ENCODE measurements around the gene ARNT2. TPM values are rescaled to one million over a fixed set of nuclear protein-coding genes. Genes with fewer than 3 reads are reported as not detected.

Gene ARNT2
- total RNA-seq, 1 donor from 2014 or later = 4.9 TPM

DNA sequence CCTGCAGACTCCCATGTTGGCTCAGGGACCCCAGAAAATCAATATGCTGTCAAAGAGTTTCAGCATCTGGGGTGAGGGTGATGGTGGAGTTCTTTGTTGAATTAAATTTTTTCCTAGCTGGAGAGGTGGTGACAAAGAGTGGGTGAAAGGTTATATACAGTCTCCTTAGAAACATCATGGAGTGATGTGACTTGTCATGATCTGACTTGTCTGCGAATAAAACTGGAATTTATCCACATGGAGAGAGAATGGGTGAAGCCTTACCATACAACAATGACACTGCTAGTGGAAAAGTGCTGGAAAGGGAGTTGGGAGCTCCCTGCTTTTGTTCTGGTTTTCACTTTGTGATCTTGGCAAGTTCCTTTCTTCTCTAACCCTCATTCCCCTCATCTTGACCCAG, 75.0 kb downstream of the ARNT2 start:
- ATAC-seq (no peak), DNase-seq (ENCODE audit: missing footprints) (no peak)
- intact Hi-C loops (cut with DNase I) = no loop called here

DNA sequence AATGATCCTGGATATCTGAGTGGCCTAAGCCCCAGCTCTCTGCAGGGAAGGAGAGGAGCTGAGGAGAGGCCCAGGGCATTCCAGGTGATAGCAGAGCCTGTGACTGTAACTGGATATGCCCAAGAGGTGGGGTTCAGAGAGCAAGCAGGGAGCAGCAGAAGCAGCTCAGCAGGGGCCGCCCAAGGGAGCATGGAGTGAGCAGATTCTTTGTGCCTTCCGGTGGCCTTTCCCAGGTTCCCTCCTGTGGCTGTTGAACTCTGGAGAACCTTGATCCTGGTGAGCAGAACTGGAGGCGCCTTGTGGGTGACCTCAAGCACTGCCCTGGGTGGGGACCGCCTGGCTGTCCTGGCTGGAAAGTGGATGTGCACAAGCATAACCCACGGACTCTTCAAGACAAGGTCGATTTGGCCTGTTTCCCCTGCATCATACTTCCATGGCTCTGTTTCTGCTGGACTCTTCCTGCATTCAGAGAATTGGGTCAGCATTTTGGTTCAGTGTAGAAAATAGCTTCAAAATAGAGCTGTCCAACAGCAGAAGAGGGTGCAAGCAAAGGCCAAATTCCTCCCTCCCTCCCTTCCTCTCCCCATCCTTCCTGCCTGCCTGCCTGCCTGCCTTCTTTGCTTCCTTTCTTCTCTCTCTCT, 76.1 kb downstream of the ARNT2 start:
- DNase-seq (ENCODE audit: missing footprints) = no peak
- intact Hi-C loops (cut with DNase I) = no loop called here
- ATAC-seq = peak; percentile 66

DNA sequence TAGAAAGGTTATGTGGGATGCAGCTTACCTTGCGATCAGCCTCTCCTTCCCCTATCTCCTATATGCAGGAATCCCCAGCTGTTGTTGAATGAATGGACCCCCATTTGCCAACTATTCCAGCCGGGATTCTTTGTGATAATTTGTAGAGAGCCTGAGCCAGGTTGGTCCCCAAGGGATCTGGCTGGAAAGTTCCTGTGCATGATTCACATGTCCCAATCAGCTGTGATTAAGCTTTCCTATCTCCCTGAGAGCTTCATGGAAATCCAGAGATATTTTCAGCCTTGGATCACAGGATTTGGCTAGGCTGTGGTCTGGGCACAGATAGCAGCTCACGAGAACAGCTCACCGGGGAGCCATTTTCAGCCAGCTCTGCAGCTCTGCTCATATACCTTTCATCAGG, 76.7 kb downstream of the ARNT2 start:
- intact Hi-C loops (cut with DNase I) = no loop called here
- ATAC-seq (peak; percentile 88), DNase-seq (ENCODE audit: missing footprints) (no peak)

DNA sequence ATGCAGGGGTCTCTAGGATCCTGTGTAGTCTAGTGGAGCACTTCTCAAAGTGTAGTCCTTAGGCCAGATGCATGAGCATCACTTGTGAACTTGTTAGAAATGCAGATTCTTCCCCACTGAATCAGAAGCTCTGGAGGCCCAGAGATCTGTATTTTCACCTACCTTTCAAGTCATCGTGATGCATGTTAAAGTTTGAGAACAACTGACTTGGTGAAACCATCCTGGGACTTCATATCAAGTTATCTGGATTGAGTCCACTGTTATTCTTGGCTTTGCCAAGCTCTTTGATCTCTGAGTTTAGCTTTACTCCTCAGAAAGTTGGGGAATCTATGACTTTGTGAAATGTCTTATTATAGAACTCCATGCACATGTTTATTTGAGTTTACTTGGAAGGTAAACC, 78.5 kb downstream of the ARNT2 start:
- intact Hi-C loops (cut with DNase I) = no loop called here
- ATAC-seq = no peak
- no peak for DNase-seq (ENCODE audit: missing footprints)

DNA sequence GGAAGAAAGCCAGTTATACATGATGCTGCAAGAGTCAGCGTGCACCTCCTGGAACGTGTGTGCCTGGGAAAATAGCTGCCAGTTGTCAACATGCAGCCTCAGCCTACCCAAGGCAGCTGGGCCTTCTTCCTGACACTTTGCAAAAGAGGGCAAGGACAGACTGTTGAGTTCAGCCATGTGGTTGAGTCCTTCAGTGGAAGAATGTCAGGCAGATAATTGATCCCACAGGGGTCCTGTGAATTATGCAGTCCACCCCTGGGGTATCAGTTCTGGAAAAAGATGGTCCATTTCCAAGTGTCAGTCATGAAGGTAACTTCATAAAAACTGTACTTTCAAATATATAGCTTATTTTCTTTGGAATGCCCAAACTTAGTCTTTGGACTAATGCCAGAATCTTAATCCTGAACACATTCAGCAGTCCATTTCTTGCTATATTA, 79.6 kb downstream of the ARNT2 start:
- no peak for DNase-seq (ENCODE audit: missing footprints)
- ATAC-seq = no peak
- intact Hi-C loops (cut with DNase I) = no loop called here

DNA sequence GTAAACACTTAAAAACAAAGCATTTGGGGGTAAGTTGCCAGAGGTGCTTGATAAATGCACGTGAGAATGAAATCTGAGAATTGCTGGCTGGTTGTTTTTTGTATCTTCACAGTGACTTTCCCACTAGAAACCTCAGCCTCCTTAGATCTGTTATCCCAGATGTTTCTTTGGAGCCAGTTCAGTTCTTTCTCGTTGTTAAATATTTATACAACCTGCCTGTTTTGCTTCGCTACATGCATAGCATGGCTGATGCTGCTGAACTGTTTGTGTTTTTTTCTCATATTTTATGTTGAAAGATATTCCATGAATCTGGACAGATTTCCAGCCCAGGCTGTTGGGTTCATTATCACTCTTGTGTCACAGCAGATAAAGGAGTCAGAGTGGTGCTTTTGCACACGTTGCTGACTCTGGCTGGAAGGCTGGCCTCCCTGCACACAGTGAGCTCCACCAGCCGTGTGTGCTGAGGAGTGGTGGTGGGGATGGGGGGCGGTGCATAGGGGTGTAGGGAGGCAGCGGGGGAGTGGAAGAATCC, 80.2 kb downstream of the ARNT2 start:
- DNase-seq (ENCODE audit: missing footprints) = no peak
- ATAC-seq = no peak
- intact Hi-C loops (cut with DNase I) = no loop called here

DNA sequence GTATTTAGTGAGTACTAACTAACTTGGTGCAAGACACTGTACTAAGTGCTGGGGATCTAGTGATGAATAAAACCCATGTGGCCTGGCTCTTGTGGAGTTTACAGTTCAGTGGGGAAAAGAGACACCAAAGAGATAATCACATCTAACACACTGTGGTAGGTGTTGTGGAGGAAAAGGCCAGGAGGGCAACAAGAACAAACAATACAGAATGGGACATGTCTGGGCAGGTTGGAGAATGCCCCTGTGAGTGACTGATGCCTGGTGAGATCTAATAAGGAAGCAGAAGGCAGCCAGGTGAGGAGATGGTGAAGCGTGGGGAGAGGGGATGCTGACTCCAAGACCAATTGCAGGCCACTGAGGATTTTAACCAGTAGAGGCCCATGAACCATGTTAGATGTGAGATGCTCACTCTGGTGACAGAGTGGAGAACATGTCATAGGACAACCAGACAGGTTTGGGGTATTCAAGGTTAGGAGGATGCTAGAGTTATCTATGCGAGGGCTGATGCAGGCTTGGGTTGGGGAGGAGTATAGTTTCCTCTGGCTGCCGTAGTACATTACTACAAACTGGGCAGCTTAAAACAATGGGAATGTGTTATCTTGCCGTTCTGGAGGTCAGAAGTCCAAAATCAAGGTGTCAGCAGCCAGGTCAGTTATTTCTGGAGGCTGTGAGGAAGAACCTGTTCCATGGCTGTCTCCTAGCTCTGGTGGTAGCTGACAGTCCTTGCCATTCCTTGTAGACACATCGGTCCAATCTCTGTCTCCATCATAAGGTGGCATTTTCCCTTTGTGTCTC, 81.4 kb downstream of the ARNT2 start:
- ATAC-seq (no peak), DNase-seq (ENCODE audit: missing footprints) (no peak)
- intact Hi-C loops (cut with DNase I) = no loop called here

DNA sequence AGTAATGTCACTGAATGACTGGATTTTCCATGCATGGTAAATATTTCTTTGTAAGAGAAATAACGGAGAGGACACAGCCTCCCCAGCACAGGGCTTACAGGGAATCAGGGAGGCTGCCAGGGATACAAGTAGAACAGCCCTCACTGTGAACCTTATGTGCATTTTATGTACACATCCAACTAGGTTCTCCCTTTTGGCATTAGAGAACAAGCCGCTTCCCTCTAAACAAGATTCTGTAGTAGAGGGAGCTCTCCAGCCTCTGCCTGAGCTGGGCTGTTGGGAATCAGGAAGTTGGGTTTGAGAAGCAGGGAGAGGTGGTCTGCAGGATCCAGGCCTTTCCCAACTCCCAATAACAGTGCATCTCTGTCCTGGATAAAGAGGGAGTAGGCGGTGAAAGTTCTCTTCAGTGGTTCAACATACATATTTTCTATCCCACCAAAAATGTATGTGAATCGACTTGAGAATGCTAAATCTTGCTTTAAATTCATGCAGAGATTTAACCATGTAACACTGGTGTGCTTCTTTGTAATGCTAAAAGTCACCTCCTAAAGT, 83.7 kb downstream of the ARNT2 start:
- no peak for DNase-seq (ENCODE audit: missing footprints)
- no peak for ATAC-seq
- intact Hi-C loops (cut with DNase I) = no loop called here

DNA sequence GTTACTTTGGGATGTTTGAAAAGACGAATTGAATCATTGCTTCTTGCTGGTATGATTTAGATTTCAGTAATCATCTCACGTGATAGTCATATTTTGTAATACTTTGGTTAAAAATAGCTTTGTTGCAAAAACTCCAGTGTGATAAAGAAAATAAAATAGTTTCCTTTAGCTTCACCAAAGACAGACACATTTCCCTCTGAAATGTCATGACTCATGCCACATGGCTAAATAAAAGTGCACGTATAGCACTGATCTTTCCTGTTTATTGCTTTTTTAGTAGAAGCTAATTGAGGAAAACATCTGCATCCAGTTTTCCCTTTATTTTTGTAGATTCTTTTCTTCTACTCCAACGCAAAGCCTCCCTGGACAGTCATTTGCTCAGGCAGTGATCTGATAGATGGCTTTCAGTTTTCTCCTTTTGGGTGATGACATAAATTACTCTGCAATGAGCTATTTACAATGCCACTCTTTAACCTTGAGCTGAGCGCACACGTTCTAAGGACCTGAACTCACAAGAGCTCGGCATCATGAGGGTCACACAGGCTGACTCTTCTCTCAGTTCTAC, 84.9 kb downstream of the ARNT2 start:
- ATAC-seq (no peak), DNase-seq (ENCODE audit: missing footprints) (no peak)
- intact Hi-C loops (cut with DNase I) = no loop called here

DNA sequence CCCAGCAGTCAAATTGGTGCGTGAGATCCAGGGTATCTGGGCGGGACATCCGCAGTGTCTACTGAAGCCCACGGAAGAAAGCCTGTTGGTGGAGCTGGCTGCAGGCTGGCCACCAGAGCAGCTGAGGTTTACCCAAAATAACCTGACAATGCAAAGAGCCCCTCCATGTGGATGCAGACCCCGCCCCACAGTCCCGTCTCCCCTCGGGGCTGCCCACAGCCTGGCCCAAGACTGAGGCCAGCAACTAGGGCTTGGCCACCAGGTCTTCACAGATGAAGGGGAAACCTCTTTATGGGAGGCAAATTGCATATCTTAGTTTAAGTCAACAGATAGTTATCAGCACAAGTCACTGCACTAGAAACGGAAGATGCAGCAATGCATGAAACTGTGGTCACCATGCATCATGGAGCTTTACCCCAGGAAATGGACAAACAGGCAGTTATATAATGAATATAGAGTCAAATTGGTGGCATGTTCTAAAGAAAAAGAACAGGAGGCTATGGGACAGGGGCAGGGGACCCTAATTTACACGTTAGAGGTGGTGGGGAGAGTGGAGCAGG, 86.3 kb downstream of the ARNT2 start:
- intact Hi-C loops (cut with DNase I) = no loop called here
- no peak for ATAC-seq
- no peak for DNase-seq (ENCODE audit: missing footprints)

DNA sequence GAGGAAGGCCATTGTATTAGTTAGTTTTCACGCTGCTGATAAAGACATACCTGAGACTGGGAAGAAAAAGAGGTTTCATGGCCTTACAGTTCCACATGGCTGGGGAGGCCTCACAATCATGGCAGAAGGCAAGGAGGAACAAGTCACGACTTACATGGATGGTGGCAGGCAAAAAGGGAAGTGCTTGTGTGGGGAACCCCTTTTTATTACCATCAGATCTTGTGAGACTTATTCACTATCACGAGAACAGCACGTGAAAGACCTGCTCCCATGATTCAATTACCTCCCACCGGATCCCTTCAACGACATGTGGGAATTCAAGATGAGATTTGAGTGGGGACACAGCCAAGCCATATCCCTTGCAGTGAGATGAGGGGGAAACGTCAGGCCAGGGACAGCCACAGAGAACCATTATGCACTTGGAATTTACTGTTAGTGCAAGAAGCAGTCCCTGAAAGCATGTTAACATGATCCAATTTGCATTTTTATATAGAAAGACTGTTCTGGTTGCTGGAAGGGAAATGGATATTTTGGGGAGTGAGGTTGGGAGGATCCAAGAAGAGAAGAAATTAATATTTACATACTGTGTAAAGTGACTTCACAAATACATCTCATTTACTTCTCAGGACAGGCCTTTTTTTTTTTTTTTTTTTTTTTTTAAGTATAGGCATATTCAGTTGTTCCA, 87.1 kb downstream of the ARNT2 start:
- ATAC-seq = no peak
- intact Hi-C loops (cut with DNase I) = no loop called here
- no peak for DNase-seq (ENCODE audit: missing footprints)

DNA sequence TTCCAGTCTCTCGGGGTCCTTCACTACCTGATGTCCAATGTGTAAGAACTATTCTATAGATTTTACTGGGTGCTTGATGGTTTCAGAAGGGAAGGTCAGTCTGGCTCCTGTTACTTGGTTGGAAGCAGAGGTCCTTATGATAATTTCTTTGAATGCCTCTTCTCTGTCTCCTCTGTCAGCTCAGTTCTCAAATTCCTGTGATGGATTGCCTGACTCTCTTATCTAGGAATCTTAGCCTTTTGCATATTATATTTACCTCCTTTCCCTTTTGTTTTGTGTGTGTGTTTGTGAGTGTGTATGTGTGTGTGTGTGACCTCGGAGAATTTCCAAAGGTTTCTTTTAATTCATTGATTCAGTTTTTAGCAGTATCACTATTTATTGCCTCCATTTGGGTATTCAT, 88.2 kb downstream of the ARNT2 start:
- intact Hi-C loops (cut with DNase I) = no loop called here

DNA sequence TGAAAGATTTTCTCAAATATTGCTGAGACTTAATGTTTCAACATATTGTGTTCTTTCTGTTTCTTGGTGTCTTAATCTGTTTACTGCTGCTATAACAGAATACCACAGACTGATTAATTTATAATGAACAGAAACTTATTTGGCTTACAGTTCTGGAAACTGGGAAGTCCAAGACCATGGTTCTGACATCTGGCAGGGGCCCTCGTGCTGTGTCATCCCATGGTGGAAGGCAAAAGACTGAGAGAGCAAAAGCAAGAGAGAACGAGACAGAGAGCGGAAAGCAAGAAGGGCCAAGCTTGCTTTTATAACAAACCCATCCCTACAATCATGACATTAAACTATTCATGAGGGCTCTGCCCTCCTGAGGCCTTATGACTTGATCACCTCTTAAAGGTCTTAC, 88.7 kb downstream of the ARNT2 start:
- intact Hi-C loops (cut with DNase I) = no loop called here
- DNase-seq (ENCODE audit: missing footprints) (no peak), ATAC-seq (no peak)

More for the DNA sequence above, 88.2 kb downstream of the ARNT2 start:
- ATAC-seq (no peak), DNase-seq (ENCODE audit: missing footprints) (no peak)

DNA sequence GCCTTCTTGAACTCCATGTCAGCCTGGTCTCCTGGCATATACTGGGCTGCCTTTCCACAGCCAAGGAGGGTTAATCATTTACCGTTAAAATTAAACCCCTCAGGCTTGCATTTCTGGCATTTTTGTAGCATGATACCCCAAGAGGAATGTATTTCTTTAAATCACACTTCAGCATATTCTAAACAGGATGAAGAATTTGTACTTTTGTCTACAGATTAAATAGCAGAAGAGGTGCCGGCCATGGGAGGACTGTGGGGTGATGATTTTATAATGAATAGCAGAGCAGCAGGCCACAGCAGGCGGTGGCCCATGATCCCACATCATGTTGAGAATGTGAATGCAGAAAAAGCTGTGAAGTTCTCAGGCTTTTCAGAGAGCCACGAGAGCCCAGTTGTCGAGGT, 90.2 kb downstream of the ARNT2 start:
- intact Hi-C loops (cut with DNase I) = no loop called here

DNA sequence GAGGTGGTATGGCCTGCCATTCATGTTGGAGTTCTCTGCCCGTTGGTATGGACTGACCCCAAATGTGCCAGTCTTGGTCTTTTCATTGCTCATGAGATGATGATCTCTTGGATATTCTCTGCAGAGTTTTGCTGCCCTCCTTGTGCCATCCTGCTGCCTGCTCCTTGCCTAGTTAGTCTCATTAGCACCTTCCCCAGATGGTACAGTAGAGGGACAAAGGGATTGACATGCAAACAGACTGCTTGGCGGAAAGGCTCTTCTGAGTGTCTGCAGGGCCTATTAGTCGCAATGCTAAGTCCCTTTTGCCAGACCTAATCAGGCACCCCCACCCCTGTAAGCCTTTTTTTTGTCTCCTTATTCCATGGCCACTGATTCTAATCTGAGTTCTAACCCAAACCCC, 90.6 kb downstream of the ARNT2 start:
- DNase-seq (ENCODE audit: missing footprints) (no peak), ATAC-seq (no peak)
- intact Hi-C loops (cut with DNase I) = no loop called here

More for the DNA sequence above, 90.2 kb downstream of the ARNT2 start:
- ATAC-seq (no peak), DNase-seq (ENCODE audit: missing footprints) (no peak)

DNA sequence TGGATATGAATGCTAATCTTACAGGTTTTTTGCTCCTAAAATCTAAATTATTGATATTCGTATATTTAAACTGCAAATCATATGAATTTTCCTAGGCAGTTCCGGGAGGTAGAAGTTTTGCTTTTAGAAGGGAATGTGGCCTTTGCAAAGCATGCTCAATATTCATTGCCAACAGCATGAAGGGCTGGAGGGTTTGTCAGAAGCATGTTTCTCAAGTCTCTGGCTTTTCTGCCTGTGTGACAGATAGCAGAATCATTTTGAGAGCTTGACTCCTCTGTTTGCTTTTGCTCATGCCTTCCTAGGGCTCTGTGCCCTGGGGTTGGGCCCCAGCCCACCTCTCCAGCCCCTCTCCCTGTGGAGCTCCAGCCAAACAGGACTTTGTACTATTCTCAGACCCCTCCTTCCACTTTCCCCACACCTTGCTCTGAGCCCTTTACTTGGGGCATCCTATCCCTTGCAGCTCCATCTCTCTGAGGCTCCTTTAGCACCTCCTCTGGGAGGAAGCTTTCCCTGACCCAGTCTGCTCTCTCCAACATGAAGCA, 91.3 kb downstream of the ARNT2 start:
- DNase-seq (ENCODE audit: missing footprints) (no peak), ATAC-seq (no peak)
- intact Hi-C loops (cut with DNase I) = no loop called here

DNA sequence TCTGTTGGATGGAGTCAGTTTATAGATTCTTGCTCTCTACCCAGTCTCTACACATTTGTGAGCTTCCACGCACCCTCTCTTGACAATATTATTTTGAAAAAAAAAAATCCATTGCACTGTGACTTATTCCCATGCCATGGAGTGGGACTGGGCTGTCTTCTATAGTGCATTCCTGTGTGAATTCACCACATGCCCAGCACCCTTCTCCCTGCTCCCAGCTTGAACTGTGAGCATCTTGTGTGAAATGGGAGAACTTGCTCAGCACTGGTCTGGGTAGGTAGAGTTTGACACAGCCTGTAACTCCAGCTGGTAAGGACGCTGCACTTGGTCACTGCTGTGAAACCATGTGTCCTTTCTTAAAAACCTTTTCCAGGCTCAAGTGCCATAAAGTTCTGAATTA, 91.9 kb downstream of the ARNT2 start:
- intact Hi-C loops (cut with DNase I) = no loop called here
- no peak for ATAC-seq

DNA sequence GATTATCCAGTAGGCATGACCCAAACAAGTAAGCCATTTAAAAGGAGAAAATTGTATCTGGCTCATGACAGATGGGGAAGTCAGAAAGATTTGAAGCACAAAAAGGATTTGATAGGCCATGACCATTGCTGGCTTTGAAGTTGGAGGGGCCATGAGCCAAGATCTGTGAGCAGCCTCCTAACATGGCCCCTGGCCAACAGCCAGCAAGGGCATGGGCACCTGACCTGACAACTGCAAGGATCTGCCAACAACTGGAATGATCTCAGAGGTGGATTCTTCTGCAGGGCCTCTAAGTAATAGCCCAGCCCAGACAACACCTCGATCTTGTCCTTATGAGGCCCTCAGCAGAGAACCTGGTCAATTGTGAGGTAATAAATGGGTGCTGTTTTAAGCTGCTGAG, 93.0 kb downstream of the ARNT2 start:
- ATAC-seq (no peak), DNase-seq (ENCODE audit: missing footprints) (no peak)
- intact Hi-C loops (cut with DNase I) = no loop called here

More for the DNA sequence above, 91.9 kb downstream of the ARNT2 start:
- no peak for DNase-seq (ENCODE audit: missing footprints)

DNA sequence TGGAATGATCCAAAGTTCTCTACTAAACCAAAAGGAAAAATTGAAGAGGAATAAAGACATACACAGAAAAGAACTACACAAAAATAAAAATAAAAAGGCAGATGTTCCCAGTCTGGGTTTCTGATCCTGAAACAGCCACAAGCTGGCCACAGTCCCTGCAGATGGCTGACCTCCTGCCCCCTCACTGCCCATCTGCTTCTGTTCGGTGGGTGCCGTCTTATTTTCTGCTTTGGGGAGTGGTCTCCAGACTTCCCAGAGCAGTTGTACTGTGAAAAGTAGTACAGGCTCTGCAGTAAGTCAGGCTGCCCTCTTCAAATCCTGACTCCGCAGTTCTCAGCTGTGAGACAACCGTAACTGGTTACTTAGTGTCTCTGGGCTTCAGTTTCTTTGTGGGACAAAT, 94.5 kb downstream of the ARNT2 start:
- intact Hi-C loops (cut with DNase I) = no loop called here
- no peak for ATAC-seq
- no peak for DNase-seq (ENCODE audit: missing footprints)

All from Right ventricle myocardium inferior (tissue), 1 donor.